Kidney epithelial cell (primary cell): ENCODE data around the gene PKP2. TPM values are rescaled to one million over a fixed set of nuclear protein-coding genes. Genes with fewer than 3 reads are reported as not detected.

ENCODE experiments used
- DNase-seq: peaks from one replicate; pipeline ENCODE4 v3.0.0-alpha.2; 2010; ENCODE audit warnings: low read depth
- H3K27me3 ChIP-seq: 2 replicates; pipeline ENCODE4 v1.6.0; 2011; ENCODE audit warnings: low read length; ENCODE audit not compliant: control insufficient read depth, insufficient read depth
- H3K36me3 ChIP-seq: 2 replicates; pipeline ENCODE4 v1.5.1; 2011; ENCODE audit warnings: low read length; ENCODE audit not compliant: control insufficient read depth, insufficient read depth
- H3K4me3 ChIP-seq: 2 replicates; pipeline ENCODE4 v1.5.1; 2011; ENCODE audit warnings: low read depth, mild to moderate bottlenecking, control low read depth, low read length
- CTCF ChIP-seq: IDR thresholded peaks from 2 replicates; pipeline ENCODE4 v1.5.1; 2011; ENCODE audit warnings: mild to moderate bottlenecking, moderate library complexity, low read length, control low read depth, inconsistent platforms; ENCODE audit not compliant: insufficient read depth, poor library complexity, severe bottlenecking
- total RNA-seq: library from RNA; depleted of rRNA; stranded (reverse); fragments of >200 nt; gene quantifications from 2 replicates; pipeline ENCODE4 v1.2.3, GENCODE V29; 2015

Gene PKP2
- total RNA-seq, 1 donor from 2014 or later, result 15.0 TPM

GRCh38 chr12:32789916-32790315 lies 106.7 kb downstream of the PKP2 start:
- H3K36me3 ChIP-seq, result no peaks in the 10 kb centered on the region
- TF ChIP-seq CTCF, result no peak
- no peak for DNase-seq
- H3K4me3 ChIP-seq, result no peak overlapping the region
- H3K27me3 ChIP-seq, result no peaks in the 10 kb centered on the region

DNA sequence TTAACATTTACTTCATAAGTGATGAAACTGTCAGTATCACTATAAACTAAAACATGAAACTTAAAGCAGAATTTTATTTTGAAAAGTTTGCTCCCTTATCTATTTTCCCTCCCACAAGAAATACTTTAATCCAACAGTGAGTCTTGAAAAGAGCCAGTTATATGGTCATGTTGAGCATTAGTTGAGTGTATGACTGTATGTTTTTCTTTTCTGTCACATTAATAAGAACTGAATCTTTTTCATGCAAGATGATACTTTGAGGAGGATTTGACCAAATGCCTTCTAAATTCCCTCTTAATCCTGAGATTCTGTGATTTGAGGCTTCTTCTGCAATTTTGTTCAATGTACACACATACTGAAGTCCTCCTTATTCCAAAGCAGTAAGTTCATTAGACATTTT lies 107.1 kb downstream of the PKP2 start:
- TF ChIP-seq CTCF, result no peak
- Histone ChIP-seq H3K27me3 (no peaks in the 10 kb centered on the region), H3K4me3 (no peak overlapping the region), H3K36me3 (no peaks in the 10 kb centered on the region)
- no peak for DNase-seq

- TF ChIP-seq CTCF, result no peak
- no peak overlapping the region for H3K4me3 ChIP-seq
- no peaks in the 10 kb centered on the region for H3K27me3 ChIP-seq
- no peak for DNase-seq
- H3K36me3 ChIP-seq, result no peaks in the 10 kb centered on the region
These were observed 108.2 kb downstream of the PKP2 start for GRCh38 chr12:32788405-32788804.

- TF ChIP-seq CTCF, result no peak
- Histone ChIP-seq H3K27me3 (no peaks in the 10 kb centered on the region), H3K4me3 (no peak overlapping the region), H3K36me3 (no peaks in the 10 kb centered on the region)
- DNase-seq, result no peak
These were observed 111.0 kb downstream of the PKP2 start for GRCh38 chr12:32785557-32785956.

- no peaks in the 10 kb centered on the region for H3K36me3 ChIP-seq
- no peak for DNase-seq
- no peaks in the 10 kb centered on the region for H3K27me3 ChIP-seq
- no peak for TF ChIP-seq CTCF
- no peak overlapping the region for H3K4me3 ChIP-seq
These were observed 113.5 kb downstream of the PKP2 start for GRCh38 chr12:32783029-32783428.

DNA sequence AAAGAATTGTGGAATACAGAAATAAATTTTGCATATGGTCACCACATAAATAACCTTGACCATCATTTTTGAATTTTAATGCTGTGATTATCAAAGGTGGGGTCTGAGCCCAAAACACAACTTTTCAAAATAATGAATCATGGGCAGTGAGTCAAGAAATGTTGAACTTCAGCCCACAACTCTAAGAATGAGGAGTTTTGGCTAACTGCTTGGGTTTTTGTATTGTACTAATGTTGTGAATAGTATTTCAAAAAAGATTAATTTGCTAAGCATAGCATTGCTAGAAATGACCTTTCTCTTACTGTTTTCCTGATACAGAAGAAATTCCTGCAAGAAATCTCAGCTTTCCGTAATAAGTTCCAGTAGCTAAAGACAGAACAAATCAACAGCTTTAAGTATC lies 116.5 kb downstream of the PKP2 start:
- no peaks in the 10 kb centered on the region for H3K27me3 ChIP-seq
- DNase-seq, result no peak
- no peaks in the 10 kb centered on the region for H3K36me3 ChIP-seq
- no peak overlapping the region for H3K4me3 ChIP-seq
- no peak for TF ChIP-seq CTCF
